ENCODE results near the gene ATN1. TPM values are rescaled to one million over a fixed set of nuclear protein-coding genes. Genes with fewer than 3 reads are reported as not detected.

The ATN1 gene
- polyA plus RNA-seq, 3 donors: 83.9 to 95.0 (median 90.0) TPM

- no peak for DNase-seq (ENCODE audit: low read depth in 3 of 3, low spot score in 2 of 3)
Measured at GRCh38 chr12:6942331-6942665, 14.5 kb downstream of the ATN1 start.

DNA sequence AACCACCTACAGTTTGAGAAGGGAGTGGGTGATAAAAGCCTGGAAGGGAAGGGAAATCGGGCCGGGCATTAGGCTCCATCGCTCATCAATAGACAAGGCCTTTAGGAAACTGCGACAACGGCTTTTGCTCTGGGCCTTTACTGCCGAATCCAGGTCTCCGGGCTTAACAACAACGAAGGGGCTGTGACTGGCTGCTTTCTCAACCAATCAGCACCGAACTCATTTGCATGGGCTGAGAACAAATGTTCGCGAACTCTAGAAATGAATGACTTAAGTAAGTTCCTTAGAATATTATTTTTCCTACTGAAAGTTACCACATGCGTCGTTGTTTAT lies 15.6 kb downstream of the ATN1 start:
- peak in 1 of 3 donors; percentile 87 for DNase-seq (ENCODE audit: low read depth in 3 of 3, low spot score in 2 of 3)

GRCh38 chr12:6943722-6944380 lies 16.1 kb downstream of the ATN1 start, which contains the start of the genes C12orf57 and RNU7-1:
TSS of gene C12orf57 (plus strand) at chr12:6944022. CDS start at chr12:6944122, 100 bp downstream.
TSS of gene RNU7-1 (plus strand) at chr12:6943816.
- DNase-seq (ENCODE audit: low read depth in 3 of 3, low spot score in 2 of 3): peak; percentile 80 to 93 (median 84)

GRCh38 chr12:6944381-6945186 lies 16.8 kb downstream of the ATN1 start:
- DNase-seq (ENCODE audit: low read depth in 3 of 3, low spot score in 2 of 3): peak in 2 of 3 donors; percentile 80 to 87

DNA sequence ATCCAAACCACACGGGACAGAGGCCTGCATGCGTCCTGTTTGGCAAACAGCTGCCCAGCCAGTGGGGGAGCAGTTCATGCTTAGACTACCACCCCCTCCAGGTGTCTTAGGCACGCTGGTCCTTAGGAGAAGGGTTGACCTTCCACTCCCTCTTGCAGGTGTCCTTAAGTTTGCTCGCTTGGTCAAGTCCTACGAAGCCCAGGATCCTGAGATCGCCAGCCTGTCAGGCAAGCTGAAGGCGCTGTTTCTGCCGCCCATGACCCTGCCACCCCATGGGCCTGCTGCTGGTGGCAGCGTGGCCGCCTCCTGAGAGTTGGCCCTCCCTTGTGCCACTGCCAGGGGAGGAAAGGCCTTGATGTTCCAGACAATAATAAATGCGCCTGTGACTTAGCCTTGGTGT lies 17.9 kb downstream of the ATN1 start:
- DNase-seq (ENCODE audit: low read depth in 3 of 3, low spot score in 2 of 3): no peak

DNA sequence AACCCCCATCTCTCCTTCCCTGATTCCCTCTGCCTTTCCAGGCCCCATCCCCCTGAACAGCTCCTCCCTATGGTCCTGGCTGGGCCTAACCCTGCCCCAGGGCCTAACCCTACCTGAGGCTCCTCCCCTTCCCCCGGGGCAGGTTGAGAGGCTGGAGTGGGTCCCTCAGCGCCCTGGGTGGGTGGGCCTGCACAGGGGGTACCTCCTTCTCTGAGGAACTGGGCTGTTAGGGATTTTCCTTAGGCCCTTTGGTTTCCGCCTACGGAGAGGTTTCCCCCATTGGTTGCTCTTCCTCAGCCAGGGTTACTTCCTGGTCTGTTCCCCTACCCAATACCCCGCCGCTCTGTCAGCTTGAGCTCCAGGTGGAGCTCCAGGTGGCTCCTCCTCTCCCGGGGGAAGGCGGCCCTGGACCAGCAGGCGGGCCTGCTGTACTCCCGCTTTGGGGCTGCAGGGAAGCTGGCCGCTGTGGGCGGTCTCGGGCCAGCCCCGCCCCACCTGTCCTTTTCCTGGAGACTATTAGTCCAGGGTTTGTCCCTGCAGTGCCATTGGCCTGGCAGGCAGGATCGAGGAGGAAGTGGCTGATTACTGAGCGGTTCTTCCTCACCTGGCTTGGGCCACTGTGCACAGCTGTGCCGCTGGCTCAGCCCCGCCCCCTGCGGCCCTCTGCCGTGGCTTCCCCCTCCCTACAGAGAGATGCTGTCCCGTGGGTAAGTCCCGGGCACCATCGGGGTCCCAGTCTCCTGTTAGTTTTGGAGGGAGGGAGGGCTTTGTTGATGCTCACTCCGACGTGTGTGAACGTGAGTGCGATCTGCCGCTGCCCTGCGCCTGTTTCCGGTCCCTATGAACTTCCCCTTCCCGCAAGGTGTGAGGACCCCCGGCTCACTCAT lies 18.5 kb downstream of the ATN1 start:
- peak in 1 of 3 donors; percentile 76 for DNase-seq (ENCODE audit: low read depth in 3 of 3, low spot score in 2 of 3)

DNA sequence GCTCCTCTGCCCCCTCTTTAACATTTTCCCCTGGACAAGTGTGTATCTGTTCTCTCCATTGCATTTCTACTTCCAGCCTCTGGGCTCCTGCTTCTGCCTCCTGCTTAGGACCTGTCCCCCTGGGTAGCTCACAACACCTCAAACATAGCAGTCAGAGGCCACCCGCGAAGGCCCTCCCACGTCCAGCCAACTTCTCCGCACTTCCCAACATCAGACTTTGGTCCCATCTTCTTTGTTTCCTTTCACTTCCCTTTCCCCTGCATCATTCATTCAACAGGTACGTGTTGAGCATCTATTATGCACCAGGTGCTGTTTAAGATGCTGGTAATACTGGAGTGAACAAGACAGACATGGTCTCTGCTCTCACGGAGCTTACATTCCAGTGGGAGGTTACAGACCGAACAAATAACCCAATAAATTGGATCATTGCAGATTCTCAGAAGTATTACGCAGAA lies 19.2 kb downstream of the ATN1 start:
- no peak for DNase-seq (ENCODE audit: low read depth in 3 of 3, low spot score in 2 of 3)

- no peak for DNase-seq (ENCODE audit: low read depth in 3 of 3, low spot score in 2 of 3)
Measured at GRCh38 chr12:6947615-6948014, 19.9 kb downstream of the ATN1 start.

DNA sequence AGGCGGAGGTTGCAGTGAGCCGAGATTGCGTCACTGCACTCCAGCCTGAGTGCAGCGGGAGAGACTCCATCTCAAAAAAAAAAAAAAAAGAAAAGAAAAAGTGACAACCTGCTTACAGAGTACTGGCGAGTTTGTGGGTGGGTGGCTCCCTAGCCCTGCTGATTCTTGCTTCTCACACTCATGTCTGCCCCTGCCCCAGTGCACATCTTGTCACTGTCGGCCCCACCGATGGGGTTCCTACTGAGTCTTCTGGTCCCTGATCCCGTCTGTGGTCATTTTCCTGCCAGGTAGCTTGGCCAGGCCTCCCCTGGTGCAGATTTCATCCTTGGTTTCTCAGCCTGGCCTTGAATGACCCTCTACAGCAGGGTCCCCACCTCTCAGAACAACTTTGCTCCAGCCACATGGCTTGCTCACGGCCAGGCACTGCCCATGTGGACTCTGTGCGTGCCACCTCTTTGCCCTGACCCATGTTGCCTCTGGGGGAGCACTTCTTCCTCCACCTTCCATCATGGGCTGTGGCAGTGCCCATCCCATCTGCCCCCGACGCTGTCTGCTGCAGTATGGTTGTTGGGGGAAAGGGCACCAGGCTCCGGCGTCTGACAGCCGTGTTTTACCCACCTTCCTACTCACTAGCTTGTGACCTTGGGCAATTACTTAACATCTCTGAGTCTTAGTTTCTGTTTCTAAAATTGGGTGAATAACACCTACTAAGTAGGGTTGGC lies 21.3 kb downstream of the ATN1 start:
- DNase-seq (ENCODE audit: low read depth in 3 of 3, low spot score in 2 of 3): no peak

DNA sequence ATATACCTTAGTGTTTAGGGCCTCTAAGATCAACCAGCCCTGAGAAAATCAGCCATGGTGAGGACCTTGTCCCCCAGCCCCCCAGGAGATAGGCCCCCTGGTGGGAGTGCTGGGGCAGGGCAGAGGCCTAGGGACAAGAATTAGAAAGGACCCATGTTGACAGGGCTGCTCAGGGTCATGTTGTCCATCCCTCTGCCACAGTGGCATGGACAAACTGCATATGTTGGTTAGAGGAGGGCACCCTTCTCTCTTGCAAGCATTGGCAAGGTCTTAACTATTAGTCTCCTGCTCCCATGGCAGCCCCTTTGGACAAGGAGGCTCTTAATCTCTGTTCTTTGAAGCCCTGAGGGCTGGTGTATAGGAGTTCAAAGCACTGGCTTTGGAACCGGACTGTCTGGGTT lies 22.6 kb downstream of the ATN1 start:
- DNase-seq (ENCODE audit: low read depth in 3 of 3, low spot score in 2 of 3): no peak

DNA sequence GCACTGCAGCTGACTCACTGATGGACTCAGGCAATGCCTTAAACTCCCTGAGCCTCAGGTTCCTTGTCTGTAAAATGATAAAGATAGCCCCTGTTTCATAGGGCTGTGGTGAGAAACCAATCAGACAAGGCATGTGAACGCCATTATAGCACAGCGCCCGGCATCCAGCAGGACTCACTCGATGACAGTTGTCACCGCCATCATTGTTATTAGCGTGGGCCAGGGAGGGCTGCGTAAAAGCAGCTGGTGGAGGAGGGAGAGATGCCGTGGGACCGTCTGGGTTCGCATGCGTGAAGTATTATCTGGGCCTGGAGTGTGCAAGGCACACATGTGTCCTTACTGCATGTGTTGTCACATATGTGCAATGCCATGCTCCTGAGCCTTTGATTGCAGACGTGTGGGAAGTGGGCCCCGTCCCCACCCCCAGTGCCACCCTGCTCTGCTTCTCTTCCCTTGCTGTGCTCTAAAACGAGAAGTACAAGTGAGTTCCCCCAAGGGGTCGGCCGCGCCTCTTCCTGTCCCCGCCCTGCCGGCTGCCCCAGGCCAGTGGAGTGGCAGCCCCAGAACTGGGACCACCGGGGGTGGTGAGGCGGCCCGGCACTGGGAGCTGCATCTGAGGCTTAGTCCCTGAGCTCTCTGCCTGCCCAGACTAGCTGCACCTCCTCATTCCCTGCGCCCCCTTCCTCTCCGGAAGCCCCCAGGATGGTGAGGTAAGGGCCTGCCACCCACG lies 23.2 kb downstream of the ATN1 start, which contains the start of gene PTPN6:
Gene PTPN6, plus strand, starts transcription at position 546 of the 730 bp plus-strand sequence. Its CDS starts 157 bp downstream, at position 703.
- DNase-seq (ENCODE audit: low read depth in 3 of 3, low spot score in 2 of 3): no peak

- no peak for DNase-seq (ENCODE audit: low read depth in 3 of 3, low spot score in 2 of 3)
Measured at GRCh38 chr12:6951551-6952120, 23.9 kb downstream of the ATN1 start.

- no peak for DNase-seq (ENCODE audit: low read depth in 3 of 3, low spot score in 2 of 3)
Measured at GRCh38 chr12:6952121-6952862, 24.5 kb downstream of the ATN1 start.

DNA sequence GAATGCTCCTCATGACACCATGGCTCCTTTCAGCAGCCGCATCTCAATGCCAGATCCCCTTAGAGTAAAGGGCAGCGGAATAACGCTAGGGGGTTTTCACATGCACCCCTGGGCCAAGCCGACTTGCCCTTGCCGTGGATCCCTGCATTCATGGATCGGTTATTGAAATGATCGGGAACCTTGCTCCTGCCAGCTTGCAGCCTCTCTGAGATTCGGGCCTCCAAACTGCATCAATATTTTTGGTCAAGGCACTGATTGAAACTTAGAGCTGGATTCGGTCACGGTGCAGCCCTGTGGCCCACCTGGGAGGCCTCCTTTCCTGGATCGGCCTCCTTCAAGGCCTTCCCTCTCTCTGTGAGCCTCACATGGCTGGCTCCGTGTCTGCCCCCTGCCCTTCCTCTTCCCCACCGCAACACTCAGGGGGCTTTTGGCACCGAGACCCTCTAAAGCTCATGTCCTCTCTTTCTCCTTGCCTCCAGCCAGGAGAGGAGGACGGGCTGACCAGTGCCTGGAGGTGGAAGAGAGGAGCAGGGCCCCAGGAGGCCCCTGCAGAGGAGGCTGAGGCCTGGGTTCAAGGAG lies 25.2 kb downstream of the ATN1 start:
- DNase-seq (ENCODE audit: low read depth in 3 of 3, low spot score in 2 of 3): no peak

GRCh38 chr12:6953442-6954315 lies 25.9 kb downstream of the ATN1 start:
- no peak for DNase-seq (ENCODE audit: low read depth in 3 of 3, low spot score in 2 of 3)

DNA sequence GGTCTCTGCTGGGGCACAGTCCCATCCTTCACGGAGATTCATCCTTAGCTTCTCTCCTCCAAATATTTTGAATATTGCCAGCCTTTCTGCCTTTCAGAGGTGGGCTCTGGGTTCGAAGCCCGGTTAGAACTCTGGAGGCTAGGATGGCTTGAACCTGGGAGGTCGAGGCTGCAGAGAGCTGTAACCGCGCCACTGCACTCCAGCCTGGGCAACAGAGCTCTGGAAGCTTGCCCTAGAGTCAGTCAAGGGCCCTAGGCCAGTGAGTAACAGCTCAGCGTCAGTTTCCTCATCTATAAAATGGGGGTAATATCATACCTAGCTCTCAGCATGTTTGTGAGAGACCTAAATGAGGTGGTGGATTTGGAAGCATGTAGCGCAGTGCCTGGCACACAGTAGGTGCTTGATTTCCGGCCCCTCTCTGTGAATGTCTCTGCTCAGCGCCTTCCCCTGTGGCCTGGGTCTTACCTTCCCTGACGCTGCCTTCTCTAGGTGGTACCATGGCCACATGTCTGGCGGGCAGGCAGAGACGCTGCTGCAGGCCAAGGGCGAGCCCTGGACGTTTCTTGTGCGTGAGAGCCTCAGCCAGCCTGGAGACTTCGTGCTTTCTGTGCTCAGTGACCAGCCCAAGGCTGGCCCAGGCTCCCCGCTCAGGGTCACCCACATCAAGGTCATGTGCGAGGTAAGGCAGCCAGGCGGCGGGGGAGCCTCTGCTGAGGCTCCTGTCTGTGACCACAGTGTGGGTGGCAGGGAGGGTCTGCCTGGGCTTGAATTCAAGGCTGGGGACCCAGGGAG lies 26.8 kb downstream of the ATN1 start:
- no peak for DNase-seq (ENCODE audit: low read depth in 3 of 3, low spot score in 2 of 3)

Measured in right renal cortex interstitium (tissue), 3 donors.